H9 (cell line): ENCODE data around the gene ST6GALNAC1. TPM values are rescaled to one million over a fixed set of nuclear protein-coding genes. Genes with fewer than 3 reads are reported as not detected.

Experiments used
- DNase-seq: peaks from one replicate; pipeline ENCODE4 v3.0.0-alpha.2; 2017
- H2AFZ ChIP-seq: one replicate; pipeline ENCODE4 v1.6.1; 2013; ENCODE audit warnings: mild to moderate bottlenecking, low read length, control low read depth, moderate library complexity
- H2AK5ac ChIP-seq: 2 replicates; pipeline ENCODE4 v1.6.1; 2013; ENCODE audit warnings: low read length, control low read depth, mixed read lengths; ENCODE audit not compliant: insufficient read length
- H2BK120ac ChIP-seq: one replicate; pipeline ENCODE4 v1.6.1; 2013; ENCODE audit warnings: low read depth, mild to moderate bottlenecking, low read length, control low read depth, inconsistent platforms; ENCODE audit not compliant: poor library complexity, severe bottlenecking
- H2BK12ac ChIP-seq: 2 replicates; pipeline ENCODE4 v1.6.1; 2013; ENCODE audit warnings: low read length, control low read depth, mixed read lengths, low read depth; ENCODE audit not compliant: insufficient read length
- H2BK15ac ChIP-seq: 2 replicates; pipeline ENCODE4 v1.6.1; 2013; ENCODE audit warnings: low read depth, low read length, control low read depth
- H2BK20ac ChIP-seq: one replicate; pipeline ENCODE4 v1.6.1; 2013; ENCODE audit warnings: low read depth, mild to moderate bottlenecking, low read length, control low read depth, inconsistent platforms; ENCODE audit not compliant: poor library complexity, severe bottlenecking
- H2BK5ac ChIP-seq: 2 replicates; pipeline ENCODE4 v1.6.1; 2013; ENCODE audit warnings: low read length, control low read depth, mixed read lengths; ENCODE audit not compliant: insufficient read length
- H3K14ac ChIP-seq: 2 replicates; pipeline ENCODE4 v1.6.1; 2013; ENCODE audit warnings: low read length, control low read depth; ENCODE audit not compliant: insufficient read depth
- H3K18ac ChIP-seq: 2 replicates; pipeline ENCODE4 v1.6.1; 2013; ENCODE audit warnings: low read depth, mild to moderate bottlenecking, mixed read lengths, low read length, control low read depth; ENCODE audit not compliant: insufficient read length
- H3K23ac ChIP-seq: 2 replicates; pipeline ENCODE4 v1.6.1; 2013; ENCODE audit warnings: low read length, control low read depth, mixed read lengths, low read depth; ENCODE audit not compliant: insufficient read length
- H3K23me2 ChIP-seq: 2 replicates; pipeline ENCODE4 v1.6.1; 2013; ENCODE audit warnings: low read depth, mild to moderate bottlenecking, mixed read lengths, low read length, control low read depth; ENCODE audit not compliant: insufficient read length, poor library complexity, severe bottlenecking
- H3K27ac ChIP-seq: 2 replicates; pipeline ENCODE4 v1.5.1; 2013; ENCODE audit warnings: low read length, control low read depth, mixed read lengths, low read depth; ENCODE audit not compliant: insufficient read length
- H3K27me3 ChIP-seq: 2 replicates; pipeline ENCODE4 v1.6.1; 2013; ENCODE audit warnings: low read length, control low read depth, inconsistent platforms; ENCODE audit not compliant: insufficient read depth
- H3K4ac ChIP-seq: 2 replicates; pipeline ENCODE4 v1.6.1; 2013; ENCODE audit warnings: low read depth, mild to moderate bottlenecking, control low read depth, inconsistent platforms, low read length, moderate library complexity
- H3K4me1 ChIP-seq: 2 replicates; pipeline ENCODE4 v1.6.1; 2013; ENCODE audit warnings: low read length, control low read depth, inconsistent platforms; ENCODE audit not compliant: insufficient read depth
- H3K4me2 ChIP-seq: 2 replicates; pipeline ENCODE4 v1.6.1; 2013; ENCODE audit warnings: low read length, control low read depth, mixed read lengths; ENCODE audit not compliant: insufficient read length, insufficient read depth
- H3K56ac ChIP-seq: 2 replicates; pipeline ENCODE4 v1.6.1; 2013; ENCODE audit warnings: low read depth, mild to moderate bottlenecking, mixed read lengths, low read length, control low read depth; ENCODE audit not compliant: insufficient read length
- H3K79me1 ChIP-seq: 2 replicates; pipeline ENCODE4 v1.6.1; 2013; ENCODE audit warnings: low read depth, mild to moderate bottlenecking, moderate library complexity, low read length, control low read depth, inconsistent platforms; ENCODE audit not compliant: insufficient read depth, poor library complexity, severe bottlenecking
- H3K79me2 ChIP-seq: 2 replicates; pipeline ENCODE4 v1.6.1; 2013; ENCODE audit warnings: low read length, control low read depth, inconsistent platforms; ENCODE audit not compliant: insufficient read depth
- H3K9ac ChIP-seq: 2 replicates; pipeline ENCODE4 v1.6.1; 2013; ENCODE audit warnings: low read length, control low read depth, mixed read lengths; ENCODE audit not compliant: insufficient read length; ENCODE audit errors: extremely low read depth
- H3K9me3 ChIP-seq: one replicate; pipeline ENCODE4 v1.6.1; 2013; ENCODE audit warnings: low read depth, low read length, inconsistent platforms; ENCODE audit not compliant: control insufficient read depth
- H3T11ph ChIP-seq: one replicate; pipeline ENCODE4 v1.6.1; 2013; ENCODE audit warnings: mild to moderate bottlenecking, low read length, control low read depth, inconsistent platforms
- H4K20me1 ChIP-seq: one replicate; pipeline ENCODE4 v1.6.1; 2013; ENCODE audit not compliant: control insufficient read depth, insufficient read length, insufficient read depth
- H4K5ac ChIP-seq: 2 replicates; pipeline ENCODE4 v1.6.1; 2013; ENCODE audit warnings: low read depth, mild to moderate bottlenecking, mixed read lengths, low read length, control low read depth; ENCODE audit not compliant: insufficient read length
- H4K8ac ChIP-seq: replicated peaks from 2 replicates; pipeline ENCODE4 v1.6.1; 2013; ENCODE audit warnings: low read length, control low read depth, mixed read lengths, low read depth; ENCODE audit not compliant: insufficient read length
- H4K91ac ChIP-seq: 2 replicates; pipeline ENCODE4 v1.6.1; 2013; ENCODE audit warnings: low read depth, mild to moderate bottlenecking, moderate library complexity, mixed read lengths, low read length, control low read depth; ENCODE audit not compliant: insufficient read length
- H3K27ac Mint-ChIP-seq, 3 experiments: 2 replicates in 2 of 3; 3 replicates in 1 of 3; pipeline ENCODE4 v1.8.0; 2020 to 2021; ENCODE audit warnings: mixed read lengths in 3 of 3, mild to moderate bottlenecking in 1 of 3, moderate library complexity in 1 of 3
- H3K27me3 Mint-ChIP-seq: 2 replicates; pipeline ENCODE4 v1.8.0; 2021; ENCODE audit warnings: low read depth, mild to moderate bottlenecking, moderate library complexity, mixed read lengths
- H3K36me3 Mint-ChIP-seq, 3 experiments: 2 replicates in 2 of 3; 3 replicates in 1 of 3; pipeline ENCODE4 v1.8.0; 2020 to 2021; ENCODE audit warnings: low read depth in 3 of 3, mixed read lengths in 3 of 3; ENCODE audit not compliant: insufficient read depth in 1 of 3
- H3K4me1 Mint-ChIP-seq, 2 experiments: 2 replicates each; pipeline ENCODE4 v1.8.0; 2020; ENCODE audit warnings: mixed read lengths in 2 of 2
- H3K4me3 Mint-ChIP-seq, 2 experiments: 2 replicates in 1 of 2; 3 replicates in 1 of 2; pipeline ENCODE4 v1.8.0; 2020 to 2021; ENCODE audit warnings: mild to moderate bottlenecking in 2 of 2, mixed read lengths in 2 of 2, moderate library complexity in 1 of 2
- H3K9me3 Mint-ChIP-seq, 2 experiments: 2 replicates in 1 of 2; 3 replicates in 1 of 2; pipeline ENCODE4 v1.8.0; 2020; ENCODE audit warnings: mild to moderate bottlenecking in 2 of 2, mixed read lengths in 2 of 2, moderate library complexity in 1 of 2
- WGBS: extraction: QIAGEN DNeasy Blood & Tissue Kit; methylation state at CpG from one replicate; pipeline ENCODE4 v1.1.7; 2013; ENCODE audit warnings: missing lambda C conversion rate, low lambda C conversion rate, mixed read lengths; ENCODE audit not compliant: insufficient read length; ENCODE audit errors: extremely low coverage; 5-methylcytosine and 5-hydroxymethylcytosine counted together
- total RNA-seq: library from RNA; stranded (reverse); gene quantifications from 2 replicates; pipeline ENCODE4 v1.2.1, GENCODE V29; 2021
- TF ChIP-seq, protein P1 (sequence below): fragments of 200-600 bp; sonication (generic); conservative IDR thresholded peaks from 3 replicates; pipeline ENCODE4 v1.8.0; 2021; ENCODE audit warnings: antibody characterized with exemption, mild to moderate bottlenecking

The ST6GALNAC1 gene
- total RNA-seq, 1 experiment from 2014 or later: not detected

DNA sequence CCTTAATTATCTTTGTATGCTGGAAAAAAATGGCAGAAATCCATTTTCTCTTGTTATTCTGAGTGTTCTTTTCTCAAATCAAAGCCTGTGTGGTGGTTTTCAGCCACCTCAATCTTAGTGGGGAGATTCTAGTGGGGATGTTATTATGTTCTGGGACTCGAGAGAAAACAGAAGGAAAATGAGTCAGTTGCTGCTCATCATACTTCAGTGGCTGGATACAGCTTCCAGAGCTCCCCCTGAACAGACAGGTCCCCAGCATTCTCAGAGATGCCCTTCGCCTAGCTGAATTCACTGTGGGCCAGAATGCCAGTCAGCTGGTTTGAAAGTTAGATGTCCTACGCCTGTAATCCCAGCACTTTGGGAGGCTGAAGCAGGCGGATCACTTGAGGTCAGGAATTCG, 8.5 kb downstream of the ST6GALNAC1 start:
- Mint-ChIP-seq H3K27me3 (no peaks in the 10 kb centered on the region; the same call in 1 of the 2 replicates), H3K27ac (no peak overlapping the region), H3K4me3 (no peak overlapping the region), H3K9me3 (no peaks in the 10 kb centered on the region), H3K36me3 (no peaks in the 10 kb centered on the region), H3K4me1 (peaks cover 19 to 31% of the 10 kb centered on the region in 2 experiments)
- Histone ChIP-seq H3K9me3 (no peaks in the 10 kb centered on the region), H2BK15ac (no peak overlapping the region), H3K9ac (no peak overlapping the region), H2AK5ac (no peak overlapping the region), H2BK5ac (no peak overlapping the region), H3K18ac (no peak overlapping the region), H3K23me2 (no peaks in the 10 kb centered on the region), H3K4me2 (no peak overlapping the region), H2AFZ (no peak overlapping the region), H3K56ac (no peak overlapping the region), H4K5ac (no peak overlapping the region), H3T11ph (no peak overlapping the region), H4K8ac (no peak overlapping the region), H2BK20ac (no peak overlapping the region), H3K23ac (no peak overlapping the region), H3K27ac (no peak overlapping the region), H4K91ac (no peak overlapping the region), H3K79me1 (no peaks in the 10 kb centered on the region), H3K14ac (no peak overlapping the region), H2BK120ac (no peak overlapping the region), H3K4ac (no peak overlapping the region), H3K4me1 (peaks cover under 1% of the 10 kb centered on the region; the same call in 1 of the 2 replicates), H3K79me2 (no peaks in the 10 kb centered on the region), H3K27me3 (no peaks in the 10 kb centered on the region), H4K20me1 (no peaks in the 10 kb centered on the region), H2BK12ac (no peak overlapping the region)
- no CpG with 5 or more reads among the region's 5 CpGs for whole genome bisulfite sequencing
- no peak for DNase-seq
- TF ChIP-seq, protein P1, sequence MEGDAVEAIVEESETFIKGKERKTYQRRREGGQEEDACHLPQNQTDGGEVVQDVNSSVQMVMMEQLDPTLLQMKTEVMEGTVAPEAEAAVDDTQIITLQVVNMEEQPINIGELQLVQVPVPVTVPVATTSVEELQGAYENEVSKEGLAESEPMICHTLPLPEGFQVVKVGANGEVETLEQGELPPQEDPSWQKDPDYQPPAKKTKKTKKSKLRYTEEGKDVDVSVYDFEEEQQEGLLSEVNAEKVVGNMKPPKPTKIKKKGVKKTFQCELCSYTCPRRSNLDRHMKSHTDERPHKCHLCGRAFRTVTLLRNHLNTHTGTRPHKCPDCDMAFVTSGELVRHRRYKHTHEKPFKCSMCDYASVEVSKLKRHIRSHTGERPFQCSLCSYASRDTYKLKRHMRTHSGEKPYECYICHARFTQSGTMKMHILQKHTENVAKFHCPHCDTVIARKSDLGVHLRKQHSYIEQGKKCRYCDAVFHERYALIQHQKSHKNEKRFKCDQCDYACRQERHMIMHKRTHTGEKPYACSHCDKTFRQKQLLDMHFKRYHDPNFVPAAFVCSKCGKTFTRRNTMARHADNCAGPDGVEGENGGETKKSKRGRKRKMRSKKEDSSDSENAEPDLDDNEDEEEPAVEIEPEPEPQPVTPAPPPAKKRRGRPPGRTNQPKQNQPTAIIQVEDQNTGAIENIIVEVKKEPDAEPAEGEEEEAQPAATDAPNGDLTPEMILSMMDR: no peak
